Left lung (tissue), 10 donors: ENCODE results near the gene ARNT2. TPM values are rescaled to one million over a fixed set of nuclear protein-coding genes. Genes with fewer than 3 reads are reported as not detected.
A peak's percentile ranks its signal among the peaks of the same experiment; 100 is the strongest.

Experiments used
- ATAC-seq: fragments of 200-7000 bp; cut with Tn5 transposase; one replicate; pipeline ENCODE4 v1.9.1; 2020; ENCODE audit warnings: moderate library complexity
- DNase-seq, 4 donors: peaks; one replicate each; pipeline ENCODE4 v3.0.0-alpha.2; 2013 to 2020
- H3K27ac ChIP-seq, 2 donors: fragments of 200-600 bp; sonication (generic) in 1 of 2; one replicate each; pipeline versions ENCODE4 v1.5.0 to v1.8.0; 2020 to 2021
- H3K27me3 ChIP-seq, 2 donors: fragments of 200-600 bp; sonication (generic) in 1 of 2; one replicate each; pipeline versions ENCODE4 v1.5.0 to v1.8.0; 2020 to 2021
- H3K36me3 ChIP-seq, 2 donors: fragments of 200-600 bp; sonication (generic) in 1 of 2; one replicate each; pipeline versions ENCODE4 v1.5.0 to v1.8.0; 2020 to 2021
- H3K4me1 ChIP-seq, 2 donors: fragments of 200-600 bp; one replicate each; pipeline ENCODE4 v1.8.0; 2021
- H3K4me3 ChIP-seq, 2 donors: fragments of 200-600 bp; sonication (generic) in 1 of 2; one replicate each; pipeline versions ENCODE4 v1.5.0 to v1.8.0; 2020 to 2021; ENCODE audit warnings: mild to moderate bottlenecking in 1 of 2
- H3K9me3 ChIP-seq, 2 donors: fragments of 200-600 bp; sonication (generic) in 1 of 2; one replicate each; pipeline versions ENCODE4 v1.5.0 to v1.8.0; 2020 to 2021
- CTCF ChIP-seq, 2 donors: fragments of 200-600 bp; sonication (generic) in 1 of 2; IDR thresholded peaks; one replicate each; pipeline versions ENCODE4 v1.5.0 to v1.8.0; 2021; ENCODE audit warnings: antibody characterized with exemption in 2 of 2
- intact Hi-C, 2 donors: fragments of 100-400 bp; cut with DNase I; formaldehyde crosslinking; loops; one replicate each; pipeline versions ENCODE4 v1.11.2 to v1.14.2; 2022
- polyA plus RNA-seq, 6 donors: library from polyadenylated mRNA; unstranded; fragments of 120-200 nt; gene quantifications; one replicate each; pipeline ENCODE4 v1.2.1, GENCODE V29; 2013; ENCODE audit not compliant: insufficient read length in 6 of 6
- total RNA-seq, 2 donors: library from RNA; stranded (reverse); fragmentation: NEBNext Ultra II Directional; extraction: Animal tissue kit (Norgen Biotek cat#: 25700); gene quantifications; one replicate each; pipeline ENCODE4 v1.2.1, GENCODE V29; 2021
- donor health status: DM: no; HTN: yes; CAD: no.
- donor health status: DM: no; HTN: no; CAD: no.

ARNT2 gene
- total and polyA plus RNA-seq, 8 donors: 9.7 to 50.8 (median 33.7) TPM

GRCh38 chr15:80636675-80637074, 232.5 kb downstream of the ARNT2 start:
- Histone ChIP-seq H3K27me3 (no peaks in the 10 kb centered on the region), H3K9me3 (peaks cover 0 to 8% of the 10 kb centered on the region in 2 donors), H3K4me3 (no peak overlapping the region), H3K4me1 (no peaks in the 10 kb centered on the region), H3K27ac (no peak overlapping the region), H3K36me3 (no peaks in the 10 kb centered on the region)
- no peak for DNase-seq
- intact Hi-C loops: no loop called here
- peak; percentile 72 for ATAC-seq
- no peak for TF ChIP-seq CTCF (IDR thresholded peaks at IDR 0.05)

- TF ChIP-seq CTCF (IDR thresholded peaks at IDR 0.05): no peak
- DNase-seq (no peak), ATAC-seq (no peak)
- Histone ChIP-seq H3K27me3 (no peaks in the 10 kb centered on the region), H3K27ac (no peak overlapping the region), H3K4me3 (no peak overlapping the region), H3K9me3 (peaks cover 0 to 8% of the 10 kb centered on the region in 2 donors), H3K4me1 (peaks cover 0 to under 1% of the 10 kb centered on the region in 2 donors), H3K36me3 (no peaks in the 10 kb centered on the region)
- intact Hi-C loops: no loop called here
These were observed 233.6 kb downstream of the ARNT2 start for GRCh38 chr15:80637747-80638146.

GRCh38 chr15:80638553-80639167, 234.5 kb downstream of the ARNT2 start:
- H3K4me1 ChIP-seq: peaks cover 0 to 9% of the 10 kb centered on the region in 2 donors
- H3K4me3 ChIP-seq: no peak overlapping the region
- no peaks in the 10 kb centered on the region for H3K36me3 ChIP-seq
- no peaks in the 10 kb centered on the region for H3K27me3 ChIP-seq
- no peak for ATAC-seq
- peaks cover 0 to 8% of the 10 kb centered on the region in 2 donors for H3K9me3 ChIP-seq
- H3K27ac ChIP-seq: no peak overlapping the region
- no peak for TF ChIP-seq CTCF (IDR thresholded peaks at IDR 0.05)
- DNase-seq: no peak
- intact Hi-C loops: no loop called here

- Histone ChIP-seq H3K27ac (no peak overlapping the region), H3K27me3 (no peaks in the 10 kb centered on the region), H3K4me1 (peaks cover 0 to 14% of the 10 kb centered on the region in 2 donors), H3K4me3 (no peak overlapping the region), H3K9me3 (peaks cover 0 to 8% of the 10 kb centered on the region in 2 donors), H3K36me3 (no peaks in the 10 kb centered on the region)
- TF ChIP-seq CTCF (IDR thresholded peaks at IDR 0.05): no peak
- intact Hi-C loops: no loop called here
- ATAC-seq: no peak
- no peak for DNase-seq
These were observed 235.0 kb downstream of the ARNT2 start for GRCh38 chr15:80639168-80639555.

GRCh38 chr15:80640531-80641121, 236.4 kb downstream of the ARNT2 start:
- peaks cover 0 to 8% of the 10 kb centered on the region in 2 donors for H3K9me3 ChIP-seq
- H3K36me3 ChIP-seq: no peaks in the 10 kb centered on the region
- DNase-seq (no peak), ATAC-seq (no peak)
- intact Hi-C loops: no loop called here
- H3K4me3 ChIP-seq: no peak overlapping the region
- no peaks in the 10 kb centered on the region for H3K27me3 ChIP-seq
- H3K4me1 ChIP-seq: peaks cover 0 to 19% of the 10 kb centered on the region in 2 donors
- H3K27ac ChIP-seq: no peak overlapping the region
- no peak for TF ChIP-seq CTCF (IDR thresholded peaks at IDR 0.05)
